Liver (tissue), 9 donors: ENCODE data around the gene BTBD6. TPM values are rescaled to one million over a fixed set of nuclear protein-coding genes. Genes with fewer than 3 reads are reported as not detected.

Experiments used
- DNase-seq: peaks from one replicate; pipeline ENCODE4 v3.0.0-alpha.2; 2017; ENCODE audit warnings: low spot score
- H3K27ac ChIP-seq, 2 donors: one replicate each; pipeline ENCODE4 v1.7.0; 2013; ENCODE audit warnings: inconsistent platforms in 2 of 2, low read length in 2 of 2, control low read depth in 1 of 2, low read depth in 1 of 2, mild to moderate bottlenecking in 1 of 2
- H3K27me3 ChIP-seq, 4 donors: one replicate each; pipeline versions ENCODE4 v1.6.1 to v1.7.0; 2013; ENCODE audit warnings: low read length in 3 of 4, inconsistent platforms in 1 of 4, mild to moderate bottlenecking in 1 of 4, moderate library complexity in 1 of 4; ENCODE audit not compliant: control insufficient read depth in 4 of 4, insufficient read depth in 4 of 4
- H3K36me3 ChIP-seq, 4 donors: one replicate each; pipeline versions ENCODE4 v1.6.1 to v1.7.0; 2013; ENCODE audit warnings: low read length in 3 of 4, mild to moderate bottlenecking in 3 of 4, low read depth in 1 of 4, moderate library complexity in 1 of 4; ENCODE audit not compliant: control insufficient read depth in 4 of 4, insufficient read depth in 3 of 4
- H3K4me1 ChIP-seq, 4 donors: one replicate each; pipeline versions ENCODE4 v1.6.1 to v1.7.0; 2013; ENCODE audit warnings: low read length in 3 of 4, mild to moderate bottlenecking in 3 of 4, moderate library complexity in 1 of 4; ENCODE audit not compliant: control insufficient read depth in 4 of 4, insufficient read depth in 4 of 4
- H3K4me3 ChIP-seq, 3 donors: one replicate each; pipeline versions ENCODE4 v1.6.1 to v1.7.0; 2013; ENCODE audit warnings: low read length in 3 of 3, control low read depth in 1 of 3, low read depth in 1 of 3, mild to moderate bottlenecking in 1 of 3
- H3K9ac ChIP-seq, 2 donors: one replicate each; pipeline ENCODE4 v1.7.0; 2013; ENCODE audit warnings: low read length in 2 of 2, mild to moderate bottlenecking in 2 of 2, moderate library complexity in 2 of 2, control low read depth in 1 of 2, low read depth in 1 of 2
- H3K9me3 ChIP-seq, 4 donors: one replicate each; pipeline versions ENCODE4 v1.6.1 to v1.7.0; 2013; ENCODE audit warnings: low read length in 3 of 4; ENCODE audit not compliant: control insufficient read depth in 4 of 4
- CTCF ChIP-seq: fragments of 150-350 bp; IDR thresholded peaks from 2 replicates; pipeline ENCODE4 v1.5.1; 2017; ENCODE audit warnings: improper control_type of control experiment, low read depth, low read length; ENCODE audit not compliant: missing input control
- EGR1 ChIP-seq, 2 donors: IDR thresholded peaks; 2 replicates each; pipeline ENCODE4 v1.6.1; 2016 to 2018; ENCODE audit warnings: antibody characterized with exemption in 2 of 2, low read depth in 2 of 2
- GABPA ChIP-seq, 2 donors: IDR thresholded peaks in 1 of 2; conservative IDR thresholded peaks in 1 of 2; 2 replicates each; pipeline ENCODE4 v1.6.1; 2016; ENCODE audit warnings: antibody characterized with exemption in 2 of 2, mild to moderate bottlenecking in 1 of 2, moderate library complexity in 1 of 2
- JUND ChIP-seq, 2 donors: IDR thresholded peaks; 2 replicates each; pipeline ENCODE4 v1.6.1; 2016; ENCODE audit warnings: antibody characterized with exemption in 2 of 2
- MAX ChIP-seq: IDR thresholded peaks from 2 replicates; pipeline ENCODE4 v1.6.1; 2016; ENCODE audit warnings: antibody characterized with exemption
- RAD21 ChIP-seq, 2 donors: IDR thresholded peaks; 2 replicates each; pipeline ENCODE4 v1.6.1; 2016; ENCODE audit warnings: antibody characterized with exemption in 2 of 2, mild to moderate bottlenecking in 2 of 2
- REST ChIP-seq: IDR thresholded peaks from 2 replicates; pipeline ENCODE4 v1.6.1; 2016; ENCODE audit warnings: antibody characterized with exemption, mild to moderate bottlenecking
- TAF1 ChIP-seq: conservative IDR thresholded peaks from 2 replicates; pipeline ENCODE4 v1.6.1; 2016; ENCODE audit warnings: antibody characterized with exemption, mild to moderate bottlenecking
- YY1 ChIP-seq: IDR thresholded peaks from 2 replicates; pipeline ENCODE4 v1.6.1; 2016; ENCODE audit warnings: antibody characterized with exemption, mild to moderate bottlenecking
- ZBTB33 ChIP-seq: IDR thresholded peaks from 2 replicates; pipeline ENCODE4 v1.6.1; 2016; ENCODE audit warnings: antibody characterized with exemption
- WGBS: extraction: QIAGEN DNeasy Blood & Tissue Kit; methylation state at CpG from one replicate; pipeline ENCODE4 v1.1.7; 2013; 5-methylcytosine and 5-hydroxymethylcytosine counted together
- polyA plus RNA-seq, 2 donors: library from polyadenylated mRNA; stranded (reverse) in 1 of 2; unstranded in 1 of 2; fragments of 200-250 nt in 1 of 2; fragments of >200 nt in 1 of 2; fragmentation: Nextera tagmentation in 1 of 2; extraction: Ambion mirVana in 1 of 2; gene quantifications; one replicate each; pipeline versions ENCODE4 v1.2.1 to v1.2.3, GENCODE V29; 2013 to 2015
- total RNA-seq, 2 donors: library from RNA; depleted of rRNA; stranded (reverse); fragments of >200 nt; gene quantifications; one replicate each; pipeline ENCODE4 v1.2.3, GENCODE V29; 2014
- donor health status: healthy.
- donor health status: healthy.
- donor health status: healthy.
- donor health status: healthy.
- donor health status: healthy.

The BTBD6 gene
- total and polyA plus RNA-seq, 4 donors = 5.8 to 18.1 (median 16.7) TPM

- H3K27ac ChIP-seq = no peak overlapping the region
- no peaks in the 10 kb centered on the region for H3K27me3 ChIP-seq
- no peaks in the 10 kb centered on the region for H3K36me3 ChIP-seq
- H3K9me3 ChIP-seq = no peaks in the 10 kb centered on the region
- H3K9ac ChIP-seq = no peak overlapping the region
- WGBS = 71% methylated on average over 23 of the region's 23 CpGs
- no peak overlapping the region for H3K4me3 ChIP-seq
- no peak for TF ChIP-seq ZBTB33
- TF ChIP-seq CTCF = peak; percentile 56
- TF ChIP-seq REST = no peak
- peak; percentile 82 to 84 for TF ChIP-seq RAD21 (IDR thresholded peaks at IDR 0.05)
- no peak for DNase-seq
- H3K4me1 ChIP-seq = peaks cover 8 to 26% (median 18%) of the 10 kb centered on the region in 4 donors
Measured at GRCh38 chr14:105281371-105282097, 33.2 kb downstream of the BTBD6 start.

- no peak overlapping the region for H3K27ac ChIP-seq
- 78% methylated on average over 16 of the region's 16 CpGs for WGBS
- H3K4me3 ChIP-seq = no peak overlapping the region
- H3K36me3 ChIP-seq = no peaks in the 10 kb centered on the region
- H3K27me3 ChIP-seq = no peaks in the 10 kb centered on the region
- H3K4me1 ChIP-seq = peaks cover 13 to 33% (median 24%) of the 10 kb centered on the region in 4 donors
- H3K9ac ChIP-seq = no peak overlapping the region
- no peaks in the 10 kb centered on the region for H3K9me3 ChIP-seq
- DNase-seq = no peak
- TF ChIP-seq YY1 = no peak
- TF ChIP-seq EGR1 (IDR thresholded peaks at IDR 0.05; ENCODE audit: low read depth in 2 of 2) = no peak
- TF ChIP-seq JUND (IDR thresholded peaks at IDR 0.05) = no peak
- TF ChIP-seq TAF1 = no peak
- TF ChIP-seq MAX = no peak
- TF ChIP-seq GABPA (IDR thresholded peaks at IDR 0.05 in 1 of 2, conservative IDR thresholded peaks at IDR 0.05 in 1 of 2) = no peak
Measured at GRCh38 chr14:105282098-105282725, 33.9 kb downstream of the BTBD6 start.
